HG02588 (cell line): ENCODE data around the gene NAPA.

Source experiments
- ATAC-seq: cut with Tn5 transposase; IDR thresholded peaks from one replicate; pipeline ENCODE4 v1.9.1; 2021; ENCODE audit warnings: mild to moderate bottlenecking, moderate library complexity; ENCODE audit not compliant: unreplicated experiment

The NAPA gene

GRCh38 chr19:47523473-47523872 lies 8.6 kb upstream of the NAPA start:
- no peak for ATAC-seq

GRCh38 chr19:47521473-47522180 lies 6.8 kb upstream of the NAPA start:
- ATAC-seq = no peak

GRCh38 chr19:47520839-47521238 lies 6.0 kb upstream of the NAPA start:
- ATAC-seq = no peak

GRCh38 chr19:47520343-47520806 lies 5.5 kb upstream of the NAPA start:
- no peak for ATAC-seq

- ATAC-seq = no peak
Measured at GRCh38 chr19:47518854-47519253, 4.0 kb upstream of the NAPA start.

- ATAC-seq = peak; percentile 22
Measured at GRCh38 chr19:47518139-47518538, 3.3 kb upstream of the NAPA start.

GRCh38 chr19:47514151-47514868 lies 553 bp downstream of the NAPA start:
- ATAC-seq = no peak

- ATAC-seq = no peak
Measured at GRCh38 chr19:47512948-47513319, 1.9 kb downstream of the NAPA start.

- no peak for ATAC-seq
Measured at GRCh38 chr19:47512183-47512947, 2.5 kb downstream of the NAPA start.

- ATAC-seq = no peak
Measured at GRCh38 chr19:47511681-47512080, 3.2 kb downstream of the NAPA start.

- ATAC-seq = no peak
Measured at GRCh38 chr19:47511128-47511517, 3.7 kb downstream of the NAPA start.

- ATAC-seq = no peak
Measured at GRCh38 chr19:47510516-47511127, 4.2 kb downstream of the NAPA start.

GRCh38 chr19:47509973-47510372 lies 4.9 kb downstream of the NAPA start:
- ATAC-seq = no peak

- no peak for ATAC-seq
Measured at GRCh38 chr19:47509170-47509847, 5.6 kb downstream of the NAPA start.

- ATAC-seq = no peak
Measured at GRCh38 chr19:47508721-47509120, 6.1 kb downstream of the NAPA start.

- no peak for ATAC-seq
Measured at GRCh38 chr19:47507924-47508553, 6.8 kb downstream of the NAPA start.

- ATAC-seq = no peak
Measured at GRCh38 chr19:47507012-47507411, 7.9 kb downstream of the NAPA start.

- ATAC-seq = no peak
Measured at GRCh38 chr19:47506459-47506858, 8.4 kb downstream of the NAPA start.

GRCh38 chr19:47505506-47505905 lies 9.4 kb downstream of the NAPA start:
- ATAC-seq = no peak

GRCh38 chr19:47503826-47504150 lies 11.1 kb downstream of the NAPA start:
- no peak for ATAC-seq
